Measurements from ENCODE around the gene PRSS16. TPM values are rescaled to one million over a fixed set of nuclear protein-coding genes. Genes with fewer than 3 reads are reported as not detected.

The PRSS16 gene
- total and polyA plus RNA-seq, 9 of the 15 experiments (the other 6 are each of a cell fraction or from before 2014, with no cell fraction given), result 4.5 to 21.3 (median 12.1) TPM

DNA sequence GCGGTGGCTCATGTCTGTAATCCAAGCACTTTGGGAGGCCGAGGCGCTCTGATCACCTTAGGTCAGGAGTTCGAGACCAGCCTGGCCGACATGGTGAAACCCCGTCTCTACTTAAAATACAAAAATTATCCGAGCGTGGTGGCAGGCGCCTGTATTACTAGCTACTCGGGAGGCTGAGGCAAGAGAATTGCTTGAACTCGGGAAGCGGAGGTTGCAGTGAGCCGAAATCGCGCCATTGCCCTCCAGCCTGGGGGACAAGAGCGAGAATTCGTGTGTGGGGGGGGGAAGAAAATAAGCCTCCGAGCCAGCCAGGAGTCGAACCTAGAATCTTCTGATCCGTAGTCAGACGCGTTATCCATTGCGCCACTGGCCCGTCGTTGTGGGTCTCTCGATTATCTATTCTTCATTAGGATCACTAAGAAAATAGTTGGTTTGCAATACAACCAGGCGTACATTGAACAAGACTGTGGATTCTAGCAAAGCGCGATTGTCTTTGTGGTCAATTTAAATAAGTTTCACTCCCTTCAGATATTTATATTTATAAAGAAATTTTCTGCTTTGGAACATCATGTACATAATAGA is 33.9 kb upstream of the PRSS16 start (continued):
- TF ChIP-seq, protein P1, sequence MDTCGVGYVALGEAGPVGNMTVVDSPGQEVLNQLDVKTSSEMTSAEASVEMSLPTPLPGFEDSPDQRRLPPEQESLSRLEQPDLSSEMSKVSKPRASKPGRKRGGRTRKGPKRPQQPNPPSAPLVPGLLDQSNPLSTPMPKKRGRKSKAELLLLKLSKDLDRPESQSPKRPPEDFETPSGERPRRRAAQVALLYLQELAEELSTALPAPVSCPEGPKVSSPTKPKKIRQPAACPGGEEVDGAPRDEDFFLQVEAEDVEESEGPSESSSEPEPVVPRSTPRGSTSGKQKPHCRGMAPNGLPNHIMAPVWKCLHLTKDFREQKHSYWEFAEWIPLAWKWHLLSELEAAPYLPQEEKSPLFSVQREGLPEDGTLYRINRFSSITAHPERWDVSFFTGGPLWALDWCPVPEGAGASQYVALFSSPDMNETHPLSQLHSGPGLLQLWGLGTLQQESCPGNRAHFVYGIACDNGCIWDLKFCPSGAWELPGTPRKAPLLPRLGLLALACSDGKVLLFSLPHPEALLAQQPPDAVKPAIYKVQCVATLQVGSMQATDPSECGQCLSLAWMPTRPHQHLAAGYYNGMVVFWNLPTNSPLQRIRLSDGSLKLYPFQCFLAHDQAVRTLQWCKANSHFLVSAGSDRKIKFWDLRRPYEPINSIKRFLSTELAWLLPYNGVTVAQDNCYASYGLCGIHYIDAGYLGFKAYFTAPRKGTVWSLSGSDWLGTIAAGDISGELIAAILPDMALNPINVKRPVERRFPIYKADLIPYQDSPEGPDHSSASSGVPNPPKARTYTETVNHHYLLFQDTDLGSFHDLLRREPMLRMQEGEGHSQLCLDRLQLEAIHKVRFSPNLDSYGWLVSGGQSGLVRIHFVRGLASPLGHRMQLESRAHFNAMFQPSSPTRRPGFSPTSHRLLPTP (IDR thresholded peaks at IDR 0.05; ENCODE audit: borderline replicate concordance, extremely low read depth, insufficient read length), result peak; percentile 88
- TF ChIP-seq SMAD4 (CRISPR knock-in tag; conservative IDR thresholded peaks at IDR 0.05) (peak; percentile 51), GTF2E2 (tag; IDR thresholded peaks at IDR 0.05) (0 out of 2 replicates have a peak, but pooled peaks have one; percentile 1), HDAC1 (IDR thresholded peaks at IDR 0.05) (peak in 1 of 2 experiments; percentile 91; a peak in 2 of 4 replicates), PURB (CRISPR knock-in tag; IDR thresholded peaks at IDR 0.05; ENCODE audit: low read depth) (no peak), ESRRA (IDR thresholded peaks at IDR 0.05; ENCODE audit: borderline replicate concordance, low read depth) (no peak; the same call in 1 of the 2 replicates), TAF1 (IDR thresholded peaks at IDR 0.05; ENCODE audit: control insufficient read depth, extremely low read depth, insufficient read depth, low read length, severe bottlenecking) (peak; percentile 23), YBX1 (IDR thresholded peaks at IDR 0.05) (no peak), HMG20A (CRISPR knock-in tag; conservative IDR thresholded peaks at IDR 0.05) (no peak), MEIS2 (IDR thresholded peaks at IDR 0.05; ENCODE audit: partially characterized antibody) (no peak)
- TF ChIP-seq, protein P2, sequence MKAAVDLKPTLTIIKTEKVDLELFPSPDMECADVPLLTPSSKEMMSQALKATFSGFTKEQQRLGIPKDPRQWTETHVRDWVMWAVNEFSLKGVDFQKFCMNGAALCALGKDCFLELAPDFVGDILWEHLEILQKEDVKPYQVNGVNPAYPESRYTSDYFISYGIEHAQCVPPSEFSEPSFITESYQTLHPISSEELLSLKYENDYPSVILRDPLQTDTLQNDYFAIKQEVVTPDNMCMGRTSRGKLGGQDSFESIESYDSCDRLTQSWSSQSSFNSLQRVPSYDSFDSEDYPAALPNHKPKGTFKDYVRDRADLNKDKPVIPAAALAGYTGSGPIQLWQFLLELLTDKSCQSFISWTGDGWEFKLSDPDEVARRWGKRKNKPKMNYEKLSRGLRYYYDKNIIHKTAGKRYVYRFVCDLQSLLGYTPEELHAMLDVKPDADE (conservative IDR thresholded peaks at IDR 0.05; ENCODE audit: control insufficient read depth, low read depth, low read length), result peak; percentile 88
- TF ChIP-seq, protein P3, sequence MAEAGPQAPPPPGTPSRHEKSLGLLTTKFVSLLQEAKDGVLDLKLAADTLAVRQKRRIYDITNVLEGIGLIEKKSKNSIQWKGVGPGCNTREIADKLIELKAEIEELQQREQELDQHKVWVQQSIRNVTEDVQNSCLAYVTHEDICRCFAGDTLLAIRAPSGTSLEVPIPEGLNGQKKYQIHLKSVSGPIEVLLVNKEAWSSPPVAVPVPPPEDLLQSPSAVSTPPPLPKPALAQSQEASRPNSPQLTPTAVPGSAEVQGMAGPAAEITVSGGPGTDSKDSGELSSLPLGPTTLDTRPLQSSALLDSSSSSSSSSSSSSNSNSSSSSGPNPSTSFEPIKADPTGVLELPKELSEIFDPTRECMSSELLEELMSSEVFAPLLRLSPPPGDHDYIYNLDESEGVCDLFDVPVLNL (CRISPR knock-in tag; IDR thresholded peaks at IDR 0.05; ENCODE audit: low read depth), result no peak
- TF ChIP-seq, protein P4, sequence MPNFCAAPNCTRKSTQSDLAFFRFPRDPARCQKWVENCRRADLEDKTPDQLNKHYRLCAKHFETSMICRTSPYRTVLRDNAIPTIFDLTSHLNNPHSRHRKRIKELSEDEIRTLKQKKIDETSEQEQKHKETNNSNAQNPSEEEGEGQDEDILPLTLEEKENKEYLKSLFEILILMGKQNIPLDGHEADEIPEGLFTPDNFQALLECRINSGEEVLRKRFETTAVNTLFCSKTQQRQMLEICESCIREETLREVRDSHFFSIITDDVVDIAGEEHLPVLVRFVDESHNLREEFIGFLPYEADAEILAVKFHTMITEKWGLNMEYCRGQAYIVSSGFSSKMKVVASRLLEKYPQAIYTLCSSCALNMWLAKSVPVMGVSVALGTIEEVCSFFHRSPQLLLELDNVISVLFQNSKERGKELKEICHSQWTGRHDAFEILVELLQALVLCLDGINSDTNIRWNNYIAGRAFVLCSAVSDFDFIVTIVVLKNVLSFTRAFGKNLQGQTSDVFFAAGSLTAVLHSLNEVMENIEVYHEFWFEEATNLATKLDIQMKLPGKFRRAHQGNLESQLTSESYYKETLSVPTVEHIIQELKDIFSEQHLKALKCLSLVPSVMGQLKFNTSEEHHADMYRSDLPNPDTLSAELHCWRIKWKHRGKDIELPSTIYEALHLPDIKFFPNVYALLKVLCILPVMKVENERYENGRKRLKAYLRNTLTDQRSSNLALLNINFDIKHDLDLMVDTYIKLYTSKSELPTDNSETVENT (CRISPR knock-in tag; IDR thresholded peaks at IDR 0.05), result no peak
- TF ChIP-seq, protein P5, sequence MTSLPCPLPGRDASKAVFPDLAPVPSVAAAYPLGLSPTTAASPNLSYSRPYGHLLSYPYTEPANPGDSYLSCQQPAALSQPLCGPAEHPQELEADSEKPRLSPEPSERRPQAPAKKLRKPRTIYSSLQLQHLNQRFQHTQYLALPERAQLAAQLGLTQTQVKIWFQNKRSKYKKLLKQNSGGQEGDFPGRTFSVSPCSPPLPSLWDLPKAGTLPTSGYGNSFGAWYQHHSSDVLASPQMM (CRISPR knock-in tag; IDR thresholded peaks at IDR 0.05), result no peak

Measured in K562 (cell line).